IPS-NIHi11 (cell line): ENCODE data around the gene TLR10.

Experiments used
- DNase-seq: peaks from one replicate; pipeline ENCODE4 v3.0.0; 2012; ENCODE audit warnings: mixed read lengths, low spot score

TLR10 gene

DNA sequence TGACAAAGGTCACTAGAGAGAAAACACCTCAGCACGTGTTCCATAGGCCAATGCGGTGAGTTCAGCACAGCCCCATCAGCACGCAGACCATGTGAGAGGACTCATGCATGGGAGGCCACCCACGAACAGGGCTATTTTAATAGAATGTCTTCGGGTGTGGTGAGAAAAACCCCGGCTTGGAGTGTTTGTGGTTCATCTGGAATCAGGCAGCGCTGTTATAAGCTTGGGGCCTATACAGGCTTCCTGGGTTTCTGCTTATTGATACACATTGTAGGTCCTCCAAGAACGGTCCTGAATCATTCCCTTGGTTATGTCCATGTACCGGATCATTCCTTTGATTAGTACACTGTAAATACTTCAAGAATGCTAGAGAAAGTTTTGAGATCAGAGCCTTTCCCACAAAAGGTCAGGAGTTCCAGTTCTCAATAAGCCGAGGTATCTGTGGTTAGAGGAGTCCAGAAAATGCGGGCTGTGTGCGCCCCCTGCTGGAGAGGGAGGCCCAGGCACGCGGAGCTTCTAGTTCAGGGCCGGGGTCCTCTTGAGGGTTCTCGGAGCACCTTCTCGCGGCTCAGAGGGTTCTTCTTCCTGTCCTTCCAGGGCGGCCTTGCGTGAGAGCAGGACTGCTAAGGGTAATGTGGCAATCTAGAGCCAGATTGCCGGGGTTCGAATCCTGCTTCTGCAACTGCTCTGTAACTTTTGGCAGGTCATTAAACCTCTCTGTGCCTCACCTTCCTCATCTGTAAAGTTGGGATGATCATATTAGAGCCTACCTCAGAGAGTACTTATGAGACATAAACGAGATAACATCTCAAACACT is 51.8 kb downstream of the TLR10 start:
- peak; percentile 84 for DNase-seq

GRCh38 chr4:38730493-38730829 is 52.3 kb downstream of the TLR10 start:
- no peak for DNase-seq

GRCh38 chr4:38728631-38729141 is 54.1 kb downstream of the TLR10 start:
- peak; percentile 51 for DNase-seq

DNA sequence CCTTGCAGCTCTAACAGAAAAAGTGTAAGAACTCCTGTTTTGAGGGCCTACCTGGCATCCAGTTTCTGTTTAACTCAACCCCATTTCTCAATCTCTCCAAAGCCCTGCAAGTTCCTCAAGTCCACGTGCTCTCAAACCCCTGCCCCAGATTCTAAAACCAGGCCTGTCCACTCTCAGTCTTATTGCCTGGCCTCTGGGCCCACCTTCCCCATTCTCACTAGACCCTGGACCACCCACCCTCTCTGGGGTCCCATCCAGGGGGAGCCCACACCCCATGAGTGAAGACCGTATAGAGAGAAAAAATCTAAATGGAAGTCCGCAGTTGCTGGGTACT is 58.3 kb downstream of the TLR10 start:
- no peak for DNase-seq

DNA sequence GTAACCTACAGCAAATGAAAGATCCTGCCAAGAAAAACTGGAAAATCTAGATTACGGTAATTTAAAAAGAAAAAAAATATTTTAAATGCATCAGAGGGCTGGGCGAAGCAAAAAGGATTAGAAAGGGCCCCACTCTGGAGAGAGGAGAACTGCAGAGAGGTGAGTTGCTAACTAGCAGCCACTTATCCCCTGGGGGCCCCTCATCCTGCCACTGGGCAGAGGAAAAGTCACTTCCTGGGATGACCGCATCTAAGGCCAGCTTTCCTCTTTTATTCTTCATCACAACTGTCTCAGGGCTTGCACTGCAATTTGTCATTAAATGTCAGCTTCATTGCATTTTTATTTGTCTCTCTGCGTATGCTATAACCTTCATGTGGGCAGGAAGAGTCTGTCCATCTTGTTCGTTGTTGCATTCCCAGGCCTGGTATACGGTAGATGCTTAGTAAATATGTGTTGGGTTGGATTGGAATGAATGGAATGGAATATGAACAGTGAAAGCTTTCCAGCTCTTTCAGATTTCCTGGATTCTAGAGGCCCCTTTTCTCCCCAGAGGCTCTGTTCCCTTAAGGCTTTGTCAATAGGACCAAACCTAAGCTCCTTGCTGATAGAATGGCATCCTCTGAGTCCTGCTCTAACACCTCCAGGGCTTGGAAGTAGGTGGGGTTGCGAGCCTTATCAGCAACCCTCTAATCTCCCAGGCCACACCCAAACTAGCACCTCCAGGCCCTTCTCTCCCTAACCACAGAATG is 58.9 kb downstream of the TLR10 start:
- DNase-seq, result no peak

GRCh38 chr4:38723114-38723513 is 59.7 kb downstream of the TLR10 start:
- DNase-seq, result no peak
